Stimulated activated CD4-positive, alpha-beta T cell treated with anti-CD3 and anti-CD28 coated beads, Interleukin-2, amount 100 ng/mL, for 24 hours (primary cell): ENCODE data around the gene ST7L.

Source experiments
- DNase-seq, 2 donors: peaks; one replicate each; pipeline ENCODE4 v3.0.0-alpha.2; 2020

Gene ST7L

DNA sequence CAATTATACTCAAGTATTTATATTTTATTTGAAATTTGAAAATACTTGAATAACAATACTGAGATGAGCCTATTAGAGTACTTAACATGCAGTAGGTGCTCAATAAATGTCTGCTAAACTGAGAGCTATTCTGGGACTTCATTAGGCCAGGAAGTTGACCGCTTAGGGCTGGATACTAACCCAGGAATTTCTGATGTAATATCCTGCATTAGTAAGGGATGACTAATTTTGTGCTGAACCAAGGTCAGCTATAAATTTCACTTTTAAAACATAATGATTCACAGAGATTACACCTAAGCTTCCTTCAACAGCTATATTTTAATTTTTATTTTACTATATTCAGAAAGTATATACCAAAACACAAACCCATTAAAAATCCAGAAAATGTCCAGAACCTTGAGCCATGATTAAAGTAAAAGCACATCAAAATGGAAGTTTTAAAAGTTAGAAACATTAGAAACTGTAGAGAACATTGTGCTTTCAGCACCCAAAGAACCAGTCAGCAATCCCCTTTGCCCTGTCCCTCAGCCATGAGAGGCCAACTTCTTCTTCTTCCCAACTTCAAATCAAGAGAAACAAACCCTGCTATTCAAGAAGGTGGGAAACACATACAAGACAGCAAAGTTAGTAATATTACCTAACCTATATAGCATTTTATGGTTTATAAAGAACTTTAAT is 74.8 kb downstream of the ST7L start:
- no peak for DNase-seq

DNA sequence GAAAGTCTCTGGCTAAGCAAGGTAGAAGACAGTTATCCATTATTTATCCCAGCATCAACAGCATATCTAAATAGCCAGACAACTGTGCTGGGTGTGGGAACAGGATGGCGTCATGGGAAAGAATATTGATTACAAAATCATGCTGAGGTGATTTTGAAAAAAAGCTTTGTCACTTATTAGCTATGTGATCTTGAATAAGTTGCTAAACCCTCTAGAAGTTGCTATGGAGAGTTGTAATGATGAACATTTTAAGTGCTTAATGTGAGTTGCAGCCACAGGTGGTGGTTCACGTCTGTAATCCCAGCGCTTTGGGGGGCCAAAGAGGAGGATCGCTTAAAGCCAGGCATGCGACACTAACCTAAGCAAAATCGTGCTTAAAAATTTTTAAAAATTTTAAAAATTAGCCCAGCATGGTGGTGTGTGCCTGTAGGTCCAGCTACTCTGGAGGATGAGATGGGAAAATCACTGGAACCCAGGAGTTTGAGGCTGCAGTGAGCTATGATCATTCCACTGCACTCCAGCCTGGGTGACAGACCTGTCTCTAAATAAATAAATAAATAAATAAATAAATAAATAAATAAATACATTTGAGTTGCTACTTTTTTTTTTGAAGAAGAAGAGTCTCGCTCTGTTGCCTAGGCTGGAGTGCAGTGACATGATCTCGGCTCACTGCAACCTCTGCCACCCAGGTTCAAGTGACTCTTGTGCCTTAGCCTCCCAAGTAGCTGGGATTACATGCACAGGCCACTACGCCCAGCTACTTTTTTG is 76.6 kb downstream of the ST7L start:
- DNase-seq, result no peak

DNA sequence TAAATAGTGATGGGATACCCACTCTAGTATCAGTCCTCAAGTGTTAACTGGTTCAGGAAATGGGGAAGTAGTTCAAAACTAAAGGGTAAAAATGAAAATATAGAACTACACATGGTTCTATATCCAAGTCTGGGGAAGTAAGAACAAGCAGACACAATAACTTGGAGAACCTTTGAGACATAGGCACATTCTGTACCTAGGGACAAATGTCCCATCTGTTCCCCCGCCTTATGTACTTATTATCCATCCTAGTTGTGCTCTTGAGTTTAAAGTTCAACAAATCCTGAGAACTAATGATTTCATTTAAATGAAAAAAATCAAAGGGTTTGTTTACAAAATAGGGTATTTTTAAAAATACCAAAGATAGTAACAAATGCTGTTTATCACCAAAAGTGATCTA is 77.6 kb downstream of the ST7L start:
- no peak for DNase-seq

DNA sequence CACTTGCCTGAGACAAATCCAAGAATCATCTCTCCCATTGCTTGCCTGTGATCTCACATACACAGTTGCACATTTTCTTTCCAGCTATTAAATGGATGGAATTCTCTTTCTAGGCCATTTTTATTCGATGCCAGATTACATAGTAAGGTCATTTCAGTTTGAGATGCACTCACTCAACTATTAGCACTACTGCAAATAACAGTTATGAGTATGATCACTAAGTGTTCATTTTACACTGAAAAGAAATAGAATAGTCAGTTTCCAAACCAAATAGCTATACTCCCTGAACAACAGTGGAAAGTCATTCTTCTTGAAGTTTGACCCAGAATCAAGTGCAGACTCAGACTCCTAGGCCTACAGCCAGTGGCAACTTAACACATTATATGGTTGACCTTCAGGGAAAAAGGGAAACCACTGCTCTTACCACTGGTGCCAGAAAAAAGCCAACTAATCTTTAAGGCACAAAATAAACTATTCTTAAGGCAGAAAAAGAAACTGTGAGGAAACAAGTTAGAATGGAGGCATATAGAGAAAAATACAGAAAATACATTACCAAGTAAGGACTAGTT is 78.6 kb downstream of the ST7L start:
- DNase-seq, result no peak

DNA sequence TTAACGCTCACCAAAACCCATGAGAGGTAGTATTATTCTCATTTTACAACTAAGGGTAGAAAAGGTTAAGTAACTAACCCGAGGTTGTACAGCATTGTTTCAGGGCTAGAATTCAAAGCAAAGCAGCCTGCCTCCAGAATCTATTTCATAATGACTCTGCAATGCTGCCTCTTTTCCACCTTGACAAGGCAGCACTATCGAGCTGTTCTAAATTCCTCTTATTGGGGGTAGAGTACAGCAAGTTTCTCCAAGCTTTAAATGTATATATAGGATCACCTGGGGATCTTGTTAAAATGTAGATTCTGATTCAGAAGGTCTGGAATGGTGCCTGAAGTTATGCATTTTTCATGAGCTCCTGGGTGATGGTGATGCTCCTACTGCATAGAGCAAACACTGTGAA is 80.1 kb downstream of the ST7L start:
- DNase-seq, result no peak

DNA sequence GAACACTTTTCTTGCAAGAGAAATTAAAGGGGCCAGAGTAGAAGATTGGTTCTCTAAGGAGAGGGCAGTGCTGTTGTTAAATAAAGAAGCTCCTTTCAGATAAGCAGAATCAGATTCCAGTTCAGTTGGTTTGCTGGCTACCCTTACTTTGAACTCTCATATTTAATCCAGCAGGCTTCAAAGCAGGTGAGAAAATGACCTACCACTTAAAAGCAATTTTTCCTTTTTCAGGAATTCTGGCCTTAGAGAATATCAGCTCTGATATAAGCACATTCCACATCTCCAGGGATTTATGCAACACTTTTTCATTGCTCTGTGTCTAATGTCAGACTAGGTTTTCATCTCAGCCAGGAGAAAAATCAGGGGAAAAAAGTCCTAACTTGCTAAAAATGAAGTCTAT is 81.5 kb downstream of the ST7L start:
- no peak for DNase-seq

DNA sequence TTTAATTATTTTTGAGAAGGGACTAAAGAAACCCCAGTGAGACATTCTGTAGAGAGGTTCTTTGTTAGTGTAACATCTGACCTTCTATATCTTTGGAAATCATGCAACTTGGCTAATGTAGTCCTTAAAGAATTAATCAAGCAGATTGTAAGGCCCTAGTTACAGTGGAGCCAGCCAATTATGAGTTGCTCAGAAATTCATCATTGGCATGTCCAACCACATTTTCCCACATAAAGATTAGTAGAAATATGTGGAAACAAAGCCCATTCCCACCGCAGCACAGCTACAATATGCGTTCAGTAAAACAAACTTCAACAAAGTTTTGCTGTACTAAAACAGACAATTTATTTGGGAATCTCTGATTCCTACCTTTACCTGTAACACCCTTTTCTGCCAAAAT is 82.4 kb downstream of the ST7L start:
- DNase-seq, result no peak

DNA sequence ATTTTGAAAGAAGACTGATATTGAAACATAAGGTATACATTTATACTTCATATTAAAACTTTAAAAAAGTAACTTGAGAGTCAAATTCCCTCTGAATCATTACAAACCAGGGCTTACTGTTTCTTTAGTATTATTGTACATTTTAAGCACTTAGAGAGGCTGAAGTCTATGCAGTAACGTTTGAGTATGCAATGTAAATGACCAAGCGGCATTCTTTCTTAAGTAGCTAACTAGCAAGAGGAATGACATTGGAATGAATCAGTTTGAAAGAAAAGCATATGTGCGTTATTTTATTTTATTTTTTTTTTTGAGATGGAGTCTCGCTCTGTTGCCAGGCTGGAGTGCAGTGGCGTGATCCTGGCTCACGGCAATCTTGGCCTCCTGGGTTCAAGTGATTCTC is 85.9 kb downstream of the ST7L start:
- DNase-seq, result no peak

DNA sequence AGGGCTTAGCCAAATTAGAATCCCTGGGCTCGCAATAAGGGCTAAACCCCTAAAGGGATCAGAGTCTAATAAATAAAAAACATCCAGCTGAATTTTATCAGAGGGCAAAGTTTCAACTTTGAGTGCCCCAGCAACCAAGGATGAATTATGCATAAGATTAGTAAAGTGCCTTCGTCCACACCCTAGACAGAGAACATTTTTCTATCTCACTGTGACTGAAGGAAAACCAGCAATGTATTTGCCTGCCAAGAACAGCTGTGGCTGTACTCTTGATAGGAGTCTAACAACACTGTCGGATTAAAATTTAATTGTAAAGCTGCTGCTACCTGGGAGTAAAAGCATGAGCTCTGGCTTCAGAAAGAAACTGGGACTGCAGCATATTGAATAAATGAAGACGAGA is 86.9 kb downstream of the ST7L start:
- DNase-seq, result no peak

DNA sequence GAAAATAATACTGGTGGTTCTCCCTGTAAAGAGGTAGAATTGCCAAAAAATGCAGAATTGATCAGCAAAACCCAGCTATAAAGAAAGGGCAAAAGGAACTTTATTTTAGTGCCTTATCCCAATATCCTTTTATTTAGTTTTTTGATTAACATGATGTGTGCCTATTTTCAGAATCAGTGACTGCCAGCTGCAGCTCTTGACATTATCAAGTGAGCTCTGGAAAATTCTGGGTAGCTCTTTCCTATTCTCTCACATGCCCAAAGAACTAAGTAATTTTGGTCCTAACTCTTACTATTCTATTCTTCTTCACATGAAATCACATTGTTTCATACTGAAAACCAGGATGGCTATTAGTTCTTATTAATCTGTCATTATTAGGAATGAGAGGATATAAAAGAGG is 88.1 kb downstream of the ST7L start:
- DNase-seq, result no peak

DNA sequence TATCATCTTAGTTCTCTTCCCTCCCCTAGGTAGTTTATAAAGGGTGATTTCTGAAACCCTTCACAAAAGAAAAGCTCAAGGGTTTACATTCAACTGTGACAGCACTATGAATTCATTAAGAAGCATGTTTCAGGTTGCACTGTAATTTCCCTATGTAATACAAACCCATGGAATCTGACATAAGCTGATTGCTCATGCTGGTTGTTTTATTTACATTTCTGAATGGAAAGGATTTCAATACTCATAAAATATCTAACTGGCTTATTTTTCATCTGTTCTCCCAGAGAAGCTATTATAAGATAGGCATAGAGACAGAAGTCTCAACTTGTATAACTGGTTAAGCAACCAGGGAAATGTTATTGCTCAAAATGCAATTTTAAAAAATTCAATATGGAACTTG is 89.6 kb downstream of the ST7L start:
- no peak for DNase-seq

DNA sequence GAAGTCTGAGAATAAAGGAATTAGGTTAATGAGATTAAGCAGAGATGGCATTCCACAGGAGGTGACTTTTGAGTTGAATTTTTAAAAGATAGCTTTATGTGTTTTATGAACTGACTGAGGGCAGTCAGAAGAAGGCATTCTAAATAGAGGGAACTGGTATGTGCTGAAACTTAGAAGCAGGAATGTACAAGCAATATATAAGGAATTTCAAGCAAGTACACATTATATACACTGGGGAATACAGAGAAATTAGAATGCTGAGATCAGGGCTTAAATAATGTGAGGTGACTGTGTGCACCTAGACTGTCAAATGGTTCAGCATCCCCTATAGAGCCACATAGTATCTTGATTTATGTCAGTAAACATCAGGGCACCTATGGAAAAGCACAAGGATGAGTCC is 90.9 kb downstream of the ST7L start:
- DNase-seq, result no peak

DNA sequence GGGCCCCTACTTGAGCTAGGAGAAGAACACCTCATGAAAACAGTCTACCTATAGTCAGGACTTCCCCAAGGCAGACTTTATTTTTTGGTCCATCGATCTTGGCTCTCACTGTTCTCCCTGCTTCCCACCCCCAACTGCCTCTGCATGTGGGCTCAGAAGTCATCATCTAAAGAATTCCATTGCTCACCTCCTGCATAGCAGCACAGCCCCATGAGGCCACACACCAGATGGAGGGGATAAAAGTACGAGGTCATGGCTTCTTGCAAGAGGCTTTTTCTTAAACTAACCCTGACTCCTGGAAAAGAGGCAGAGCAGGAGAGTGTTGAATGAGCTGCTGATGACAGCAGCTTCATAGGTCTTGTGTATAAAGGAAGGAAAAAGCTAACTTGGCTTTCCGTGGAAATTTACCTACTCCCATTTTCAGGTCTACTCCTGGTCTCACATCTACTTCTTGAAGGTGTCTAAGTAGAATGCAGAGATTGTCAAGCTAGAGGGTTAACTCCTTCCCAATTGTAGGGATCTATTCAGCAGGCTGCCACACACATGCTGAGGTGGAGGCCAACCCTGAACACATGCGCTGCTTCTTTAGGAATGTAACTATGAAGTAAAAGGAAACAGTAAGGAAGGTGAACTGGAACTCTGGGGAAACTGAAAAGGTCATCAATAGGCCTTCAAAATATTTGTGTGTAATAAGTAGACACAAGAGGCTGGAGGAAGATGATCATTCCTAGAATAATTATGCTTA is 91.5 kb downstream of the ST7L start:
- no peak for DNase-seq

DNA sequence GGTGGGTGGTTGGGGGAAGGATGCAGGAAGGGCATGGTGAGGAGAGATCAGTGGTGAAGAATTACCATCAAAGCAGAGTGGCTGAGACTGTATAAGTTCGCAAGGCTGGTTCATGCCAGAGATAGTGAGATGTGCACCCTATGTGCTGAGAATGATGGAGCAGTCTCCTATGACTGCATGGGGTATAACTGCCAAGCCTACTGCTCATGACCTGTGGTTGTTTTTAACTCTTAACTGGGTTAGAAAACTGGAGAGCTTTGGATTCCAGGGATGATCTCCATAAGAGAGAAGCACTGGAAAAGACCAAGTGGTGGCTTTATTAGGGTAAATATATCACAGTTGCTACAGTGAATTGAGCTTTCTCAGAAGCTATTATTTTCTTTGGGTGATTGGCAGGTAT is 94.0 kb downstream of the ST7L start:
- no peak for DNase-seq

DNA sequence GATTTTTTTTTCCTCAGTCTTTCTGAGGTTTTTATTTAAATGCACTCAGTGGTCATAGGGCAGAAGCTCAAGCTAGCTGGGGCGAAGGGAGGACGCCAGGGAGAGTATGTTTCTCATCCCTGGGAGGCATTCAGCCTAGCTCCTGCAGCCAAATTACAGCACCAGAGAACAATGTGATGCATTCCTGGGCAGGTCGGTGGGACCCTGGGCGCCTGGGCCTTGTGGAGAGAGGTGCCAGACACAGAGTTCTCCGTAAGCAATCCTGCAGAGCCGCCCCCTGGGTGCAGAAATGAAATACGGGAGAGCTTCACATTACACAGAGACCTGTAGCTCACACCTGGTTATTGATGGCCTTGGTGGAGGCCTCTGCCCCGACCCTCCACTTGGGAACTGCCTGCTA is 94.7 kb downstream of the ST7L start:
- no peak for DNase-seq

DNA sequence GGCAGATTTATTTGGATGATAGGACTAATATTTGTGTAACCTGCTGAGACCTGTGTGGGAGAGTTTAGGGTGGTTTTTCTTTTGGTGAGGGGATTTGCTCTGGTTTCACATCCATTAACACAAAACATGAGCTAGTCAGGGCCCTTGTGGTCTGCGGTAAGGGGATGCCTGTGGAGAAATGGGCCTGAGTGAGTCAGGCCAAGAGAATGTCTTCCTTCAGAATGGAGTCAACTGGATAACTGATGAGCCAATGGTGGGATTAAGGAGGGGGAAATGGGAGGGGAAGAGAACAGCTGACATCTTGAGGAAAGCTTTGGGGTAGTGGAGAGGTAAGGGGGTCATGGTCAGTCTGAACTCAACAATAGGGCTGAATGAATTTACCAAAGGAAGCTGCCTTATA is 96.3 kb downstream of the ST7L start:
- no peak for DNase-seq

DNA sequence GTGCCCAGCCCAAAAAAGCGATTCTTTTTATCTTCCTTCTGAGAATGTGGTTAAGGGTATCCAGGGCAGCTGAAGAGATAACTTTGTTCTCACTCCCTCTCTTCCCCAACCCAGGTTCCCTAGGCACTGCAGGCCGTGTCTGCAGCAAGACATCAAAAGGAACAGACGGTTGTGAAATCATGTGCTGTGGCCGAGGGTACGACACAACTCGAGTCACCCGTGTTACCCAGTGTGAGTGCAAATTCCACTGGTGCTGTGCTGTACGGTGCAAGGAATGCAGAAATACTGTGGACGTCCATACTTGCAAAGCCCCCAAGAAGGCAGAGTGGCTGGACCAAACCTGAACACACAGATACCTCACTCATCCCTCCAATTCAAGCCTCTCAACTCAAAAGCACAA is 98.8 kb downstream of the ST7L start:
- DNase-seq, result no peak

DNA sequence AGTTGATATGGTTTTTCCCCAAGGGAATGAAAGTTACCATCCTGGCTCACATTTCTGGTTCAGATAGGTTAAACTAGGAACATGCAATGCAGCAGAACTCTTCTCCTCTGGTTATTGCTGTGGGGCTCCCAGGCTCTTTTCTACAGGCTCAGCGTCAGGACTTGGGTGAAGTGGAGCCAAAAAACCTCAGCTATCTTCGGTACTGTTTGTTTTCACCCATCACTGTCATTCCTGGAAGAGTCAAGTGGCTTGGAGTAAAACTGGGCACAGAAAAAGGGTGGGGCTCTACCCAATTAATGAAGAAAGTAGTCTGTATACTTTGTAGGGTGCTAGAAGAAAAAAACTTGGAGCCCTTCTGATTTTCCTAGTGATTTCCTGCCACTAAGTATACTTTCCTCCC is 100.8 kb downstream of the ST7L start:
- no peak for DNase-seq

DNA sequence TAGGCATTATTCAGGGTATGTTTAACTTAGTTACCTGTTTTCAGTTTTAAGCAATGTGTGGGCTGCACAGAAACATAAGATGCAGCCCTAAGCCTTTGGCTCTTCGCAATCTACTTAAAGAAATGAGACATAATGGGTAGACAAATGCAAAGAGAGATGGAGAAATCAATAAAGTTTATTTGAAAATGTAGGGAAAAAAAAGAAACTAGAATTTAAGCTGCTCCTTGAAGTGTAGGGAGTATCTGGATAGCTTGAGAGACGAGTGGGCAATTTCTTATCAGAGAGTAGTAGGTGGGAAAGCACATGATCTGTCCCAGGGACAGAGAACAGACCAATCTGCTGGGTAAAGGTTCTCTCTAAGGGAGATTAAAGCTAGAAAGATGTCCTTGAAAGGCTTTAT is 101.3 kb downstream of the ST7L start:
- DNase-seq, result no peak

DNA sequence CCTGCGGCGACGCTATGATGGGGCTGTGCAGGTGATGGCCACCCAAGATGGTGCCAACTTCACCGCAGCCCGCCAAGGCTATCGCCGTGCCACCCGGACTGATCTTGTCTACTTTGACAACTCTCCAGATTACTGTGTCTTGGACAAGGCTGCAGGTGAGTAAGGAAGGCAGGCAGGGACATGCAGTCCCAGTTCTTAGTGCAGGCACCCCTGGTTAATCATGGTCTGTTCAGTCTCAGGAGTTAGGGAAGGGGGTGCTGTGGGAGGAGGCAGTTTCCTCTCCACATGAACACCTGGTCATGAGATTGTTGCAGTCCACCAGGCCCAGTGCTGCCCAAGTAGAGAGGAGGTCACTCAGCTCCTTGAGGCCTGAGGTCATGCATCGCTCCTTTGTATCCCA is 101.7 kb downstream of the ST7L start:
- DNase-seq, result no peak

DNA sequence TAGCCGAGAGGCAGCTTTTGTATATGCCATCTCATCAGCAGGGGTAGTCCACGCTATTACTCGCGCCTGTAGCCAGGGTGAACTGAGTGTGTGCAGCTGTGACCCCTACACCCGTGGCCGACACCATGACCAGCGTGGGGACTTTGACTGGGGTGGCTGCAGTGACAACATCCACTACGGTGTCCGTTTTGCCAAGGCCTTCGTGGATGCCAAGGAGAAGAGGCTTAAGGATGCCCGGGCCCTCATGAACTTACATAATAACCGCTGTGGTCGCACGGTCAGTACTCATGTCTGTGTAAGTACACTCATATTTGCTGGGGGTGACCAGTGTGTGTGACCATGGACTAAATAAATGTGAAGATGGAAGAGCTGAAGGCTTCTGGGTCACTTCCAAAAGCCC is 102.8 kb downstream of the ST7L start:
- DNase-seq, result no peak

DNA sequence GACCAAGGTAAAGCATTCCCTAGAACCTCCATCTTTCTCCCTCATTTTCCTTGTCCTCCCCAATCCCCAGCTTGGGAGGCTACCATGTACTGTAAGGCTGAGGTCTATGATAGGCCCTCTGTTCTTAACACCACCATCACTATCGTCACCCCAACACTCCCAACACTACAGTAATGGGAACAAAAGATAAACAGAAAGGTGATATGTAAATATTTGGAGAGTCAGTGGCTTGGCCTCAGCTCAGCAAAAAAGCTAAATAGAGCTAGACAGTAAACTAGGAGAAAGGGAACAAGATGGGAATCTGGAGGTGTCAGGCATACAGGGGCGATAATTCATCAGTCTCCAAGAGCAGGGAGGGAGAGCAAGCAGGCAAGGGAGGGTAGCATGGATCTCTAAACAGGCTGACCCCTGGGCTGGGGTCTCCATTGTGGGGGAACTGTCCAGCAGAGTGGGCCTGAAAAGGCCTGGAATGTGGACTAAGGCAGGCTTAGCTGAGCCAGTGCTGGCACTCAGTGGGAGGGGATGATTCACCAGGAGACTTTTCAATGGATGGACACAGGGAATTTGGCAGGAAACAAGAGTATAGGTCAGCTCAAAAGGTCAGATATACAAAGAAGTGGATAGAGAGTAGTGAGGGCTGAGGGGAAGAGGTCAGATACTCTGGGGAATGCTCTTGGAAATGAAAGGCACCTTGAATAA is 103.5 kb downstream of the ST7L start:
- DNase-seq, result no peak

DNA sequence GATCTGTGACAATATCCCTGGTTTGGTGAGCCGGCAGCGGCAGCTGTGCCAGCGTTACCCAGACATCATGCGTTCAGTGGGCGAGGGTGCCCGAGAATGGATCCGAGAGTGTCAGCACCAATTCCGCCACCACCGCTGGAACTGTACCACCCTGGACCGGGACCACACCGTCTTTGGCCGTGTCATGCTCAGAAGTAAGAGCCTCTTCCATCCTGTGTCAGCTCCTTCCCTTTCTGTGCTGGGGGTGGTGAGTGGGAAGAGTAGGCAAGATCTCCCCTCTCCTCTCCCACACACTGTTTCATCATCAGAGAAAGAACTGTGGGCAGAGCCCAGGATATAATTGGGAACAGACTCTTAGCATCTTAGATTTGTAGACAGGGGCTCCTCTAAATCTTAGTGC is 104.0 kb downstream of the ST7L start:
- DNase-seq, result no peak
